ENCODE measurements around the gene EXOSC9. TPM values are rescaled to one million over a fixed set of nuclear protein-coding genes. Genes with fewer than 3 reads are reported as not detected.

EXOSC9 gene
- total and polyA plus RNA-seq, 2 experiments from 2014 or later: 71.9 to 105 TPM

DNA sequence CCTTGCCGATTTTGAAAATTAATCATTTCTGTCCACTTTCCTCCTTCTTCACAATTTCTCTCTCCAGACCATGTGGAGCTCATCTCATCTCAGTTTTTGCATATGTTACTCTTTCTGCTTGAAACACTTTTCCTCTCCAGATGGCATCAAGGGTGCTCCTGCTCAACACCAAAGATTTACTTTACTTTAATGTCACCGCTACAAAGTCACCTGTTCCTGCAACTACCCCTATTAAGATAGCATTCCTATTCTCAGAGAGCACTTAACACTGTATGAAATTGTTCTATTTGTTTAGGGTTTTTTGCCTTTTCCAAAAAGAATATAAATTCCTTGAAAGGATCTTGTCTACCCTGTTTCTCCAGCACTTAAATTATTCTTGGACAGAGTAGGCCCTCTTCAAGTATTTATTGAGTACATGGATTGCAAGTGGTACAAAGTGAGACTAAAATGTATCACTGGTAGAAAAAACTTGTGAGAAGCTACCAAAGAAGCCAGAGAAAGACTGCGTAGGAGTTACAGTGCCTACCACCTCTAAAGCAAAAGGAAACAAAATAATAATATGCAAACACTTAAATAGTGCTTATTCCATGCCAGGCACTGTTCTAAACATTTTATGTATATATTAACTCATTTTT lies 1.1 kb upstream of the EXOSC9 start:
- Mint-ChIP-seq H3K4me1 (peaks cover 33% of the 10 kb centered on the region), H3K27me3 (ENCODE audit: insufficient read depth, low read depth, poor library complexity) (peaks cover 9% of the 10 kb centered on the region), H3K9me3 (no peaks in the 10 kb centered on the region), H3K27ac (no peak overlapping the region), H3K4me3 (peak overlapping the region; percentile 36; the same call in 2 of the 3 replicates), H3K36me3 (ENCODE audit: low read depth) (peaks cover 30% of the 10 kb centered on the region)
- DNase-seq (ENCODE audit: low spot score) (no peak), ATAC-seq (no peak)
- Histone ChIP-seq H3K79me2 (replicated peaks; ENCODE audit: insufficient read depth) (peaks cover 28% of the 10 kb centered on the region), H4K20me1 (replicated peaks; ENCODE audit: insufficient read depth) (0 out of 2 replicates have a peak, but pooled peaks cover 5% of the 10 kb centered on the region), H3K4me3 (no peak overlapping the region), H3K4me1 (ENCODE audit: insufficient read depth) (peaks cover 11% of the 10 kb centered on the region), H3K27ac (ENCODE audit: low read depth) (no peak overlapping the region; the same call in 1 of the 2 replicates), H3F3A (replicated peaks; ENCODE audit: low read depth) (no peaks in the 10 kb centered on the region), H3K9me2 (ENCODE audit: insufficient read depth) (no peaks in the 10 kb centered on the region), H3K27me3 (ENCODE audit: insufficient read depth) (no peaks in the 10 kb centered on the region), H2AFZ (no peak overlapping the region), H3K36me3 (ENCODE audit: insufficient read depth) (peaks cover 24% of the 10 kb centered on the region), H3K4me2 (no peak overlapping the region)
- TF ChIP-seq, protein P1, sequence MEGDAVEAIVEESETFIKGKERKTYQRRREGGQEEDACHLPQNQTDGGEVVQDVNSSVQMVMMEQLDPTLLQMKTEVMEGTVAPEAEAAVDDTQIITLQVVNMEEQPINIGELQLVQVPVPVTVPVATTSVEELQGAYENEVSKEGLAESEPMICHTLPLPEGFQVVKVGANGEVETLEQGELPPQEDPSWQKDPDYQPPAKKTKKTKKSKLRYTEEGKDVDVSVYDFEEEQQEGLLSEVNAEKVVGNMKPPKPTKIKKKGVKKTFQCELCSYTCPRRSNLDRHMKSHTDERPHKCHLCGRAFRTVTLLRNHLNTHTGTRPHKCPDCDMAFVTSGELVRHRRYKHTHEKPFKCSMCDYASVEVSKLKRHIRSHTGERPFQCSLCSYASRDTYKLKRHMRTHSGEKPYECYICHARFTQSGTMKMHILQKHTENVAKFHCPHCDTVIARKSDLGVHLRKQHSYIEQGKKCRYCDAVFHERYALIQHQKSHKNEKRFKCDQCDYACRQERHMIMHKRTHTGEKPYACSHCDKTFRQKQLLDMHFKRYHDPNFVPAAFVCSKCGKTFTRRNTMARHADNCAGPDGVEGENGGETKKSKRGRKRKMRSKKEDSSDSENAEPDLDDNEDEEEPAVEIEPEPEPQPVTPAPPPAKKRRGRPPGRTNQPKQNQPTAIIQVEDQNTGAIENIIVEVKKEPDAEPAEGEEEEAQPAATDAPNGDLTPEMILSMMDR (conservative IDR thresholded peaks at IDR 0.05; ENCODE audit: low read depth in 2 of 2): no peak
- TF ChIP-seq ZNF114 (CRISPR knock-in tag; IDR thresholded peaks at IDR 0.05) (no peak), EZH2 (IDR thresholded peaks at IDR 0.05; ENCODE audit: low read depth, unreplicated experiment) (no peak), CREB1 (CRISPR knock-in tag; IDR thresholded peaks at IDR 0.05; ENCODE audit: low read depth) (no peak), NANOG (IDR thresholded peaks at IDR 0.05; ENCODE audit: borderline replicate concordance) (no peak), STAT1 (IDR thresholded peaks at IDR 0.05; ENCODE audit: unreplicated experiment) (no peak), ZNF331 (CRISPR knock-in tag; IDR thresholded peaks at IDR 0.05; ENCODE audit: low read depth) (no peak), EZH2phosphoT487 (IDR thresholded peaks at IDR 0.05; ENCODE audit: unreplicated experiment) (no peak), JUNB (IDR thresholded peaks at IDR 0.05; ENCODE audit: unreplicated experiment) (no peak), POLR2AphosphoS5 (IDR thresholded peaks at IDR 0.05; ENCODE audit: low read depth) (no peak)
- TF ChIP-seq, protein P2, sequence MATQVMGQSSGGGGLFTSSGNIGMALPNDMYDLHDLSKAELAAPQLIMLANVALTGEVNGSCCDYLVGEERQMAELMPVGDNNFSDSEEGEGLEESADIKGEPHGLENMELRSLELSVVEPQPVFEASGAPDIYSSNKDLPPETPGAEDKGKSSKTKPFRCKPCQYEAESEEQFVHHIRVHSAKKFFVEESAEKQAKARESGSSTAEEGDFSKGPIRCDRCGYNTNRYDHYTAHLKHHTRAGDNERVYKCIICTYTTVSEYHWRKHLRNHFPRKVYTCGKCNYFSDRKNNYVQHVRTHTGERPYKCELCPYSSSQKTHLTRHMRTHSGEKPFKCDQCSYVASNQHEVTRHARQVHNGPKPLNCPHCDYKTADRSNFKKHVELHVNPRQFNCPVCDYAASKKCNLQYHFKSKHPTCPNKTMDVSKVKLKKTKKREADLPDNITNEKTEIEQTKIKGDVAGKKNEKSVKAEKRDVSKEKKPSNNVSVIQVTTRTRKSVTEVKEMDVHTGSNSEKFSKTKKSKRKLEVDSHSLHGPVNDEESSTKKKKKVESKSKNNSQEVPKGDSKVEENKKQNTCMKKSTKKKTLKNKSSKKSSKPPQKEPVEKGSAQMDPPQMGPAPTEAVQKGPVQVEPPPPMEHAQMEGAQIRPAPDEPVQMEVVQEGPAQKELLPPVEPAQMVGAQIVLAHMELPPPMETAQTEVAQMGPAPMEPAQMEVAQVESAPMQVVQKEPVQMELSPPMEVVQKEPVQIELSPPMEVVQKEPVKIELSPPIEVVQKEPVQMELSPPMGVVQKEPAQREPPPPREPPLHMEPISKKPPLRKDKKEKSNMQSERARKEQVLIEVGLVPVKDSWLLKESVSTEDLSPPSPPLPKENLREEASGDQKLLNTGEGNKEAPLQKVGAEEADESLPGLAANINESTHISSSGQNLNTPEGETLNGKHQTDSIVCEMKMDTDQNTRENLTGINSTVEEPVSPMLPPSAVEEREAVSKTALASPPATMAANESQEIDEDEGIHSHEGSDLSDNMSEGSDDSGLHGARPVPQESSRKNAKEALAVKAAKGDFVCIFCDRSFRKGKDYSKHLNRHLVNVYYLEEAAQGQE (IDR thresholded peaks at IDR 0.05; ENCODE audit: unreplicated experiment): no peak
- TF ChIP-seq, protein P3, sequence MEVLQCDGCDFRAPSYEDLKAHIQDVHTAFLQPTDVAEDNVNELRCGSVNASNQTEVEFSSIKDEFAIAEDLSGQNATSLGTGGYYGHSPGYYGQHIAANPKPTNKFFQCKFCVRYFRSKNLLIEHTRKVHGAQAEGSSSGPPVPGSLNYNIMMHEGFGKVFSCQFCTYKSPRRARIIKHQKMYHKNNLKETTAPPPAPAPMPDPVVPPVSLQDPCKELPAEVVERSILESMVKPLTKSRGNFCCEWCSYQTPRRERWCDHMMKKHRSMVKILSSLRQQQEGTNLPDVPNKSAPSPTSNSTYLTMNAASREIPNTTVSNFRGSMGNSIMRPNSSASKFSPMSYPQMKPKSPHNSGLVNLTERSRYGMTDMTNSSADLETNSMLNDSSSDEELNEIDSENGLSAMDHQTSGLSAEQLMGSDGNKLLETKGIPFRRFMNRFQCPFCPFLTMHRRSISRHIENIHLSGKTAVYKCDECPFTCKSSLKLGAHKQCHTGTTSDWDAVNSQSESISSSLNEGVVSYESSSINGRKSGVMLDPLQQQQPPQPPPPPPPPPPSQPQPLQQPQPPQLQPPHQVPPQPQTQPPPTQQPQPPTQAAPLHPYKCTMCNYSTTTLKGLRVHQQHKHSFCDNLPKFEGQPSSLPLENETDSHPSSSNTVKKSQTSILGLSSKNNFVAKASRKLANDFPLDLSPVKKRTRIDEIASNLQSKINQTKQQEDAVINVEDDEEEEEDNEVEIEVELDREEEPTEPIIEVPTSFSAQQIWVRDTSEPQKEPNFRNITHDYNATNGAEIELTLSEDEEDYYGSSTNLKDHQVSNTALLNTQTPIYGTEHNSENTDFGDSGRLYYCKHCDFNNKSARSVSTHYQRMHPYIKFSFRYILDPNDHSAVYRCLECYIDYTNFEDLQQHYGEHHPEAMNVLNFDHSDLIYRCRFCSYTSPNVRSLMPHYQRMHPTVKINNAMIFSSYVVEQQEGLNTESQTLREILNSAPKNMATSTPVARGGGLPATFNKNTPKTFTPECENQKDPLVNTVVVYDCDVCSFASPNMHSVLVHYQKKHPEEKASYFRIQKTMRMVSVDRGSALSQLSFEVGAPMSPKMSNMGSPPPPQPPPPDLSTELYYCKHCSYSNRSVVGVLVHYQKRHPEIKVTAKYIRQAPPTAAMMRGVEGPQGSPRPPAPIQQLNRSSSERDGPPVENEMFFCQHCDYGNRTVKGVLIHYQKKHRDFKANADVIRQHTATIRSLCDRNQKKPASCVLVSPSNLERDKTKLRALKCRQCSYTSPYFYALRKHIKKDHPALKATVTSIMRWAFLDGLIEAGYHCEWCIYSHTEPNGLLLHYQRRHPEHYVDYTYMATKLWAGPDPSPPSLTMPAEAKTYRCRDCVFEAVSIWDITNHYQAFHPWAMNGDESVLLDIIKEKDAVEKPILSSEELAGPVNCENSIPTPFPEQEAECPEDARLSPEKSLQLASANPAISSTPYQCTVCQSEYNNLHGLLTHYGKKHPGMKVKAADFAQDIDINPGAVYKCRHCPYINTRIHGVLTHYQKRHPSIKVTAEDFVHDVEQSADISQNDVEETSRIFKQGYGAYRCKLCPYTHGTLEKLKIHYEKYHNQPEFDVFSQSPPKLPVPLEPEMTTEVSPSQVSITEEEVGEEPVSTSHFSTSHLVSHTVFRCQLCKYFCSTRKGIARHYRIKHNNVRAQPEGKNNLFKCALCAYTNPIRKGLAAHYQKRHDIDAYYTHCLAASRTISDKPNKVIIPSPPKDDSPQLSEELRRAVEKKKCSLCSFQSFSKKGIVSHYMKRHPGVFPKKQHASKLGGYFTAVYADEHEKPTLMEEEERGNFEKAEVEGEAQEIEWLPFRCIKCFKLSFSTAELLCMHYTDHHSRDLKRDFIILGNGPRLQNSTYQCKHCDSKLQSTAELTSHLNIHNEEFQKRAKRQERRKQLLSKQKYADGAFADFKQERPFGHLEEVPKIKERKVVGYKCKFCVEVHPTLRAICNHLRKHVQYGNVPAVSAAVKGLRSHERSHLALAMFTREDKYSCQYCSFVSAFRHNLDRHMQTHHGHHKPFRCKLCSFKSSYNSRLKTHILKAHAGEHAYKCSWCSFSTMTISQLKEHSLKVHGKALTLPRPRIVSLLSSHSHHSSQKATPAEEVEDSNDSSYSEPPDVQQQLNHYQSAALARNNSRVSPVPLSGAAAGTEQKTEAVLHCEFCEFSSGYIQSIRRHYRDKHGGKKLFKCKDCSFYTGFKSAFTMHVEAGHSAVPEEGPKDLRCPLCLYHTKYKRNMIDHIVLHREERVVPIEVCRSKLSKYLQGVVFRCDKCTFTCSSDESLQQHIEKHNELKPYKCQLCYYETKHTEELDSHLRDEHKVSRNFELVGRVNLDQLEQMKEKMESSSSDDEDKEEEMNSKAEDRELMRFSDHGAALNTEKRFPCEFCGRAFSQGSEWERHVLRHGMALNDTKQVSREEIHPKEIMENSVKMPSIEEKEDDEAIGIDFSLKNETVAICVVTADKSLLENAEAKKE (CRISPR knock-in tag; IDR thresholded peaks at IDR 0.05): no peak
- TF ChIP-seq, protein P4, sequence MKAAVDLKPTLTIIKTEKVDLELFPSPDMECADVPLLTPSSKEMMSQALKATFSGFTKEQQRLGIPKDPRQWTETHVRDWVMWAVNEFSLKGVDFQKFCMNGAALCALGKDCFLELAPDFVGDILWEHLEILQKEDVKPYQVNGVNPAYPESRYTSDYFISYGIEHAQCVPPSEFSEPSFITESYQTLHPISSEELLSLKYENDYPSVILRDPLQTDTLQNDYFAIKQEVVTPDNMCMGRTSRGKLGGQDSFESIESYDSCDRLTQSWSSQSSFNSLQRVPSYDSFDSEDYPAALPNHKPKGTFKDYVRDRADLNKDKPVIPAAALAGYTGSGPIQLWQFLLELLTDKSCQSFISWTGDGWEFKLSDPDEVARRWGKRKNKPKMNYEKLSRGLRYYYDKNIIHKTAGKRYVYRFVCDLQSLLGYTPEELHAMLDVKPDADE (IDR thresholded peaks at IDR 0.05): no peak

Data from GM23338 (cell line).